ENCODE results near the gene SCNN1A. TPM values are rescaled to one million over a fixed set of nuclear protein-coding genes. Genes with fewer than 3 reads are reported as not detected.
"Not testable (repeated sequence)": the region's sequence is repeated elsewhere in the genome, so short reads cannot be mapped to it uniquely, and the experiment has no call there.

SCNN1A gene
- total and polyA plus RNA-seq, 2 experiments from 2014 or later, result 21.7 to 28.4 TPM

DNA sequence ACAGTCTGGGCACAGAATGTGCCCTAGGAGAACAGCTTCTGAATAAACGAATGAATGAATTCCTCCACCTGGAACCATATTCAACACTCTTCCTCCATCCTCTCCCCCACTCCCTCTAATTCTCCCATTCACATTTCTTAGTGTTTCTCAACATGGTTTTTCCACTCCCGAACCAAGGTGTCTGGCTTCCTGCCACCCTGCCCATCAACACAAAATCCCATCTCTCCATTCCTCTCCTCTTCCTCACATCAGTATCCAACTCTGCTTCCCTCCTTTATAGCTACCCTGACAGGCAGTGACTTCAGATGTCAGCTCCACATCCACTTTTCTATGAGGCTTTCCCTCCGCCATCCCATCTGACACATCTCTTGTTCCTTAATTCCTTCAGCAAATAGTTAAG lies 36.4 kb downstream of the SCNN1A start:
- Histone ChIP-seq H3K9me2 (replicated peaks; ENCODE audit: insufficient read depth) (no peaks in the 10 kb centered on the region), H3K36me3 (replicated peaks; ENCODE audit: insufficient read depth, low read depth) (no peaks in the 10 kb centered on the region), H3K4me1 (ENCODE audit: insufficient read depth) (peaks cover 67% of the 10 kb centered on the region), H3K9me3 (ENCODE audit: low read depth) (no peaks in the 10 kb centered on the region), H3K4me3 (no peak overlapping the region), H2AFZ (no peak overlapping the region), H3K4me2 (peak overlapping the region; percentile 82), H3K27me3 (no peaks in the 10 kb centered on the region), H4K20me1 (ENCODE audit: insufficient read depth, poor library complexity, severe bottlenecking) (peaks cover 17% of the 10 kb centered on the region), H3K79me2 (peaks cover 70% of the 10 kb centered on the region), H3K27ac (peak overlapping the region; percentile 99)
- 75% methylated on average over 3 of the region's 3 CpGs for WGBS (ENCODE audit: low lambda C conversion rate, missing lambda C conversion rate)
- DNase-seq (ENCODE audit: low spot score), result no peak
- TF ChIP-seq EZH2 (IDR thresholded peaks at IDR 0.05; ENCODE audit: borderline replicate concordance), result no peak
- TF ChIP-seq CTCF (IDR thresholded peaks at IDR 0.05; ENCODE audit: poor library complexity), result no peak
- TF ChIP-seq EZH2phosphoT487 (IDR thresholded peaks at IDR 0.05; ENCODE audit: low read depth, severe bottlenecking, unreplicated experiment), result no peak

GRCh38 chr12:6338536-6338935 lies 36.8 kb downstream of the SCNN1A start:
- H3K4me1 ChIP-seq (ENCODE audit: insufficient read depth), result peaks cover 64% of the 10 kb centered on the region
- H2AFZ ChIP-seq; H3K4me3 ChIP-seq; H3K9me2 ChIP-seq (replicated peaks; ENCODE audit: insufficient read depth); H3K36me3 ChIP-seq (replicated peaks; ENCODE audit: insufficient read depth, low read depth); H3K27me3 ChIP-seq; H3K9me3 ChIP-seq (ENCODE audit: low read depth); DNase-seq (ENCODE audit: low spot score): not testable (repeated sequence)
- 78% methylated on average over 8 of the region's 8 CpGs for WGBS (ENCODE audit: low lambda C conversion rate, missing lambda C conversion rate)
- H4K20me1 ChIP-seq (ENCODE audit: insufficient read depth, poor library complexity, severe bottlenecking), result peaks cover 17% of the 10 kb centered on the region
- peak overlapping the region; percentile 99 for H3K27ac ChIP-seq
- peaks cover 74% of the 10 kb centered on the region for H3K79me2 ChIP-seq
- H3K4me2 ChIP-seq, result peak overlapping the region; percentile 82

- Histone ChIP-seq H3K9me2 (replicated peaks; ENCODE audit: insufficient read depth) (no peaks in the 10 kb centered on the region), H3K4me3 (no peak overlapping the region), H2AFZ (no peak overlapping the region), H3K36me3 (replicated peaks; ENCODE audit: insufficient read depth, low read depth) (no peaks in the 10 kb centered on the region), H3K4me2 (peak overlapping the region; percentile 82), H3K27me3 (no peaks in the 10 kb centered on the region), H3K27ac (peak overlapping the region; percentile 99), H3K9me3 (ENCODE audit: low read depth) (no peaks in the 10 kb centered on the region), H4K20me1 (ENCODE audit: insufficient read depth, poor library complexity, severe bottlenecking) (peaks cover 17% of the 10 kb centered on the region), H3K4me1 (ENCODE audit: insufficient read depth) (peaks cover 59% of the 10 kb centered on the region), H3K79me2 (peaks cover 80% of the 10 kb centered on the region)
- no peak for TF ChIP-seq EZH2 (IDR thresholded peaks at IDR 0.05; ENCODE audit: borderline replicate concordance)
- TF ChIP-seq CTCF (IDR thresholded peaks at IDR 0.05; ENCODE audit: poor library complexity), result no peak
- TF ChIP-seq EZH2phosphoT487 (IDR thresholded peaks at IDR 0.05; ENCODE audit: low read depth, severe bottlenecking, unreplicated experiment), result no peak
- WGBS (ENCODE audit: low lambda C conversion rate, missing lambda C conversion rate), result 68% methylated on average over 12 of the region's 12 CpGs
- no peak for DNase-seq (ENCODE audit: low spot score)
These were observed 37.4 kb downstream of the SCNN1A start for GRCh38 chr12:6337958-6338433.

DNA sequence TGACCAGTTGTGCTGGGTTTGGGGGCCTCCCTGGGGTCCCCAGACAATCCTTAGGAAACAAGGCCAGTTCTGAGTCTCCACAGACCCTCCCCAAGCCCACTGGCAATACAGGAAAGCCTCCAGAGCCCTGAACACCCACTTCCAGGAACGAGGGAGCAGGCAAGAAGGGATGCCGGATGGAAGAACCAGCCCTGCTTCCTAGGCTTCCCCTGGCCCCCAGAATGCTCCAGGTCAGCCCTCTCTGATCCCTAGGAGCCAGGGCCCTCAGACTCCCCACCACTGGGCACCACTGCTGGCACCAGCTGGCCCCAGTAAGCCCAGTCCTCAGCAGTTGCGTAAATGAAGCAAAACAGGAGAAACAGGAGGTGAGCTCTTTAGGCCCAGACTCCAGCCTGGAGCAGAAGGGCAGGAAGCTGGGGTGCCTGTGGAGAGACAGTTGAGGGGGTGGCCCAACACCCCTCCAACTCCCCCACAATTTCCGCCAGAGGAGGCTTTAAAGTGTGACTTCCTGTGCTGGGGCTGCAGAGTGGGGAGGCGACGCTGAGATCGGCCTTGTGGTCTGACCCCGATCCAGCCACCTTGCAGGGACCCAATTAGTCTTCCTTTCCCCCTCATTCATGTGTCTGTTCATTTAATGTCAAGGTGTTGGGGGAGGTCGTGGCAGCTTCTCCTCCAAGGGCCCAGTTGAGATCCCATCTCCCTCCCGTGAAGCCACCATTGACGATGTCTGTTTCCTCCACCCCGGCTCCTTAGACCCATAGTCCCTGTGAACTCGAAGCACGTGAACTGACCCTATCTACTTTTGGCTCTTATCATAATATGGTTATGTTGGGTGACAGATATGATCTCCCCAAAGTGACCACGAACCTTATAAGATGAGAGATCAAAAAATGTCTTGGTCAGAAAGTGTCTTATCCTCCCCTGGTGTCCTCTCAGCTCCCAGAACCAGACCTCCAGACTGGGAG lies 38.2 kb downstream of the SCNN1A start:
- Histone ChIP-seq H3K9me3 (ENCODE audit: low read depth) (no peaks in the 10 kb centered on the region), H3K4me2 (peak overlapping the region; percentile 82), H3K27me3 (no peaks in the 10 kb centered on the region), H3K9me2 (replicated peaks; ENCODE audit: insufficient read depth) (no peaks in the 10 kb centered on the region), H3K36me3 (replicated peaks; ENCODE audit: insufficient read depth, low read depth) (no peaks in the 10 kb centered on the region), H3K4me3 (peak overlapping the region; percentile 21), H3K4me1 (ENCODE audit: insufficient read depth) (peaks cover 50% of the 10 kb centered on the region), H3K27ac (peak overlapping the region; percentile 99), H4K20me1 (ENCODE audit: insufficient read depth, poor library complexity, severe bottlenecking) (peaks cover 17% of the 10 kb centered on the region), H2AFZ (no peak overlapping the region), H3K79me2 (peaks cover 80% of the 10 kb centered on the region)
- 58% methylated on average over 15 of the region's 15 CpGs for WGBS (ENCODE audit: low lambda C conversion rate, missing lambda C conversion rate)
- no peak for DNase-seq (ENCODE audit: low spot score)
- no peak for TF ChIP-seq CTCF (IDR thresholded peaks at IDR 0.05; ENCODE audit: poor library complexity)
- TF ChIP-seq EZH2phosphoT487 (IDR thresholded peaks at IDR 0.05; ENCODE audit: low read depth, severe bottlenecking, unreplicated experiment), result no peak
- TF ChIP-seq EZH2 (IDR thresholded peaks at IDR 0.05; ENCODE audit: borderline replicate concordance), result no peak
